GM12872 (cell line): ENCODE results near the gene RGS7.

Experiments used
- TF ChIP-seq, protein P1 (sequence below): IDR thresholded peaks from 3 replicates; pipeline ENCODE4 v1.5.1; 2011; ENCODE audit warnings: low read depth, mild to moderate bottlenecking, low read length, moderate library complexity; ENCODE audit not compliant: insufficient read depth

Gene RGS7

DNA sequence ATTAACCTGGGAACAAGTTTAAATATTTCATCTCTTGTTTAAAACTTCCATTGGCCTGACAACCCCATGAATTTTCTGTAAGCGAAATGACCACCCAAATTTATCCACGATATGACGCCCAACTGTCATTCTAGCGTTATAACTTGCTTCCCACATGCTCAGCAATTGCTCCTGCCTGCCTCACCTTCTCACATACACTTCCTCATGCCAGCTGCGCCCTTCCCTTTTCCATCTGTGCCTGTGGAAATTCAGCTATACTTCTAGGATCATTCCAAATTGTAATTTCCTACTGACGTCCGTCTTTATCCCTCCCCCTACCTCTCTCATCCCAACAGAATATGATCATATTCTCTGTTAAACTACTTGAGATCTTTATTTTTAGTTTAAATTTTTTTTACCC lies 248.0 kb downstream of the RGS7 start:
- TF ChIP-seq, protein P1, sequence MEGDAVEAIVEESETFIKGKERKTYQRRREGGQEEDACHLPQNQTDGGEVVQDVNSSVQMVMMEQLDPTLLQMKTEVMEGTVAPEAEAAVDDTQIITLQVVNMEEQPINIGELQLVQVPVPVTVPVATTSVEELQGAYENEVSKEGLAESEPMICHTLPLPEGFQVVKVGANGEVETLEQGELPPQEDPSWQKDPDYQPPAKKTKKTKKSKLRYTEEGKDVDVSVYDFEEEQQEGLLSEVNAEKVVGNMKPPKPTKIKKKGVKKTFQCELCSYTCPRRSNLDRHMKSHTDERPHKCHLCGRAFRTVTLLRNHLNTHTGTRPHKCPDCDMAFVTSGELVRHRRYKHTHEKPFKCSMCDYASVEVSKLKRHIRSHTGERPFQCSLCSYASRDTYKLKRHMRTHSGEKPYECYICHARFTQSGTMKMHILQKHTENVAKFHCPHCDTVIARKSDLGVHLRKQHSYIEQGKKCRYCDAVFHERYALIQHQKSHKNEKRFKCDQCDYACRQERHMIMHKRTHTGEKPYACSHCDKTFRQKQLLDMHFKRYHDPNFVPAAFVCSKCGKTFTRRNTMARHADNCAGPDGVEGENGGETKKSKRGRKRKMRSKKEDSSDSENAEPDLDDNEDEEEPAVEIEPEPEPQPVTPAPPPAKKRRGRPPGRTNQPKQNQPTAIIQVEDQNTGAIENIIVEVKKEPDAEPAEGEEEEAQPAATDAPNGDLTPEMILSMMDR, result no peak

DNA sequence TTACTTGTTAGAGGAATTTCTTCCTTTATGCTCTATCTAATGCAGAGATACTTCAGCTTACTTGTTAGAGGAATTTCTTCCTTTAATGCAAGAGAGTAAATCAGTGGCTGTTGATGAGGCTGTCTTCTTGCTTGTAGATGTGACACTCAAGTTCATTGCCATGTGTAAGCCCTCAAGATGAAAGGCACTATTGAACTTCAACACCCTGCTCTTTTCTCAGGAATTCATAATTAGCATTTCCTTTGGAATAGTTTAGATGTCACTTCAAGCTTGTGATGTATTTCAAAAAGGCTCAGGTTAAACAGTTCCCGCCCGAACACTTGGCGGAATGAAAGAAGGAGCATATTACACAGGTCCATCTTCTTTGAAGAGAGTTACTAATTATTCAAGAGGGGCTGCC lies 251.9 kb downstream of the RGS7 start:
- TF ChIP-seq, protein P1, result no peak

GRCh38 chr1:241102664-241103063 lies 254.3 kb downstream of the RGS7 start:
- TF ChIP-seq, protein P1, result no peak

- TF ChIP-seq, protein P1, result no peak
Measured at GRCh38 chr1:241101622-241102021, 255.4 kb downstream of the RGS7 start.

DNA sequence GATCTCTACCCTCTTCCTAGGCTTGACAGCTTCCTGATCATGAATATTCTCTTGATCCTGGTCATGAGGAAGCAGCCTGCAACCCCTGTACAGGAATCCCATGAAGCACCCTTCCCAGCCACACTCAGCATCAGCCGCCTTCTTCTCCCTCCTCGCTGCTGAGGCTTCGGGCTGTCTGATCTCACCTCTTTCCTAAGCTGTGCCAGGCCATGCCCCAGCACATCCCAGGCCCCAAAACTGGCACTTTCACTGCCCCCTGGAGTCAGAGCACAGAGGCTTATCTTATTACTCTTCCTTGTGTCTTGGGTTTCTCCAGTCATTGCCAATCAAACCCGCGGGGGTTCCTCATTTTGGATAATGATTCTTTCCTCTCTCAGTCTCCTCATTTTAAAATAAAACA lies 259.5 kb downstream of the RGS7 start:
- TF ChIP-seq, protein P1, result no peak

DNA sequence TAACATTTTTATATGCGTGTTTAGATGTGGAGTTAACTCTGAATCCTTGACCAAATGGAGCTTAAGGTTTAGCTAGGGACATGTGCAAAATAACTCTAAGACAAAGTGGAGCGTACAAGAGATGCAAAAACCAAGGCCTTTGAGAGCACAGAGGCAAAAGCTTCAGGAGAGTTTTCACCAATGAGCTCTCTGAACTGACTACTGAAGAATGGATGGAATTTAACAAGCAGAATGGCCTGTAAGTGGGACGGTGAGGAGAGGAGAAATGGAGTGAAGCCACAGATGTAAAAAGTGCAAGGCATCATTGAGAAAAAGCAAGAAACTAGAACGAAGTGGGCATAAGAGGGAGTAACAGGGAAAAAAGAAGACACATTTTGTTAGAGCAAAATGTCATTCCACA lies 260.0 kb downstream of the RGS7 start:
- TF ChIP-seq, protein P1, result no peak

DNA sequence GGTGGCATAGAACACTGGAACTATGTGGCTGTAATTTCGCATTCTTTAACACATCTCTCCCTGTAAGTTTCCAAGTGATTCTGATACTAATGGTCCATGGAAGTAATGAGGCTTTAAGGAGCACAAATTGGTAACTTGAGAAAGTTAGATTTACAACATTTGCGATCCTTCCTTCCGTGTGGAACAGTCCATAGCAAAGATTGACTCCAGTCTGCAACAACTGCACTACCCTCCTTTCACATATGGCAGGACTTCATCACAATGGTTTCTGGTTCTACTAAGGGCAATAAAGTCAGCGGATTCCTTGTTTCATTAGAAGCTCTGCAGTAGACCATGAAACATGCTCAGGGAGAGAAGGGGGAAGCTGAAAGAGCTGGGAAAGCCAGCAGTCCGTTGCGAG lies 261.2 kb downstream of the RGS7 start:
- TF ChIP-seq, protein P1, result no peak

GRCh38 chr1:241090798-241091197 lies 266.2 kb downstream of the RGS7 start:
- TF ChIP-seq, protein P1, result no peak
